DND-41 (cell line): ENCODE data around the gene SPATA19.

Source experiments
- EZH2 ChIP-seq: IDR thresholded peaks from 3 replicates; pipeline ENCODE4 v1.6.1; 2012; ENCODE audit warnings: borderline replicate concordance, low read depth, mild to moderate bottlenecking, moderate library complexity, low read length, inconsistent platforms; ENCODE audit not compliant: severe bottlenecking
- TF ChIP-seq, protein P1 (sequence below): IDR thresholded peaks from 2 replicates; pipeline ENCODE4 v1.5.1; 2012; ENCODE audit warnings: borderline replicate concordance, low read length, moderate library complexity, mild to moderate bottlenecking; ENCODE audit not compliant: poor library complexity, severe bottlenecking; ENCODE audit errors: extremely low read depth

DNA sequence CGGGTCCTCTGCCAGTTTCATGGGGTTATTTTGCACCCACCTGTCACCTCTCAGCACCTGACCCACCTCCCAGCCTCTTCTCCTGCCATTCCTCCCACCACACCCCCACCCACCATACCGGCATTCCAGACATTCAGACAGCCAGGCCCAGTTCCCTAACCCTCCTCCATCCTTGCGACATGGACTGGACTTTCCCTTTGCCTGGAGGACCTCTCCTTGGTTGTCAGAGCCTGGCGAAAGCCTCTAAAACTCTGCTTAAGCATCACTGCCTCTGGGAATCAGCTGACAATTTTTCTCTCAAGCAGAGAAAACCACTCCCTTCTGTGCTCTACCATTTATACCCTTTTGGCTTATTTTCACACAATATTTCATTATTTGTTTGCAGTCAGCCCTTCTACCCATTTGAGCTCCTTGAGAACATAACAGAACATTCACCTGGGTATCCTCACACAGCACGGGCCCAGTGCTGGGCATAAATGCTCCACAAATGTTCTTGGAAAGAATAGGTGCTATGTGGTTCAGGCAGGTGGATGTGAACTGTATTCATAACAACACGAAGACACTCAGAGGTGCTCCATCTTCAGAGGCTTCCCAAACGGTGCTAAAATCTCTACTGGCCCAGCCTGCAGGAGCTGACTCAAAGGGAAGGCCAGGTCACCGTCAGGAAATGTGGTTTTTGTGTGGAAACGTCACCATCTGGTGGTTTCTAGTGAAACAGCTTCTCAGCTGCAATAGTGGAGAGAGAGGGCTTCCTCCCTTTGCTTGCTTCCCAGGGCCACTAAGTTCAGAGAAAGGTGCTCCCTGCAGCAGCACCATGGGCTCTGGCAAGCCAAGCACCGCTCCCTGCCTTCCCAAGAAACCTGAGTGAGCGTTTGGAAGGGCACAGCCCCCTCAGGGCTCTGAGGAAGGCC, 10.4 kb downstream of the SPATA19 start:
- TF ChIP-seq, protein P1, sequence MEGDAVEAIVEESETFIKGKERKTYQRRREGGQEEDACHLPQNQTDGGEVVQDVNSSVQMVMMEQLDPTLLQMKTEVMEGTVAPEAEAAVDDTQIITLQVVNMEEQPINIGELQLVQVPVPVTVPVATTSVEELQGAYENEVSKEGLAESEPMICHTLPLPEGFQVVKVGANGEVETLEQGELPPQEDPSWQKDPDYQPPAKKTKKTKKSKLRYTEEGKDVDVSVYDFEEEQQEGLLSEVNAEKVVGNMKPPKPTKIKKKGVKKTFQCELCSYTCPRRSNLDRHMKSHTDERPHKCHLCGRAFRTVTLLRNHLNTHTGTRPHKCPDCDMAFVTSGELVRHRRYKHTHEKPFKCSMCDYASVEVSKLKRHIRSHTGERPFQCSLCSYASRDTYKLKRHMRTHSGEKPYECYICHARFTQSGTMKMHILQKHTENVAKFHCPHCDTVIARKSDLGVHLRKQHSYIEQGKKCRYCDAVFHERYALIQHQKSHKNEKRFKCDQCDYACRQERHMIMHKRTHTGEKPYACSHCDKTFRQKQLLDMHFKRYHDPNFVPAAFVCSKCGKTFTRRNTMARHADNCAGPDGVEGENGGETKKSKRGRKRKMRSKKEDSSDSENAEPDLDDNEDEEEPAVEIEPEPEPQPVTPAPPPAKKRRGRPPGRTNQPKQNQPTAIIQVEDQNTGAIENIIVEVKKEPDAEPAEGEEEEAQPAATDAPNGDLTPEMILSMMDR, result peak; percentile 89
- no peak for TF ChIP-seq EZH2
